K562 (cell line): ENCODE data around the gene FEM1B. TPM values are rescaled to one million over a fixed set of nuclear protein-coding genes. Genes with fewer than 3 reads are reported as not detected.

ENCODE experiments used
- ATAC-seq: fragments of 200-7000 bp; cut with Tn5 transposase; 3 replicates; pipeline ENCODE4 v1.9.1; 2020; ENCODE audit warnings: moderate library complexity
- BruUV-seq: library from RNA; stranded (reverse); fragments of 400-500 nt; replicated peaks from 2 replicates; lab custom pipeline; 2021; lab: Mats Ljungman, UMichigan
- CTCF ChIA-PET: fragments of 300-600 bp; formaldehyde crosslinking; extraction: SDS; loops from one replicate; lab custom pipeline; 2021; ENCODE audit warnings: low intra/inter-chr PET ratio; lab: Yijun Ruan, JAX
- POLR2A ChIA-PET: fragments of 300-600, 350-650 bp; sonication (Branson Sonifier 250); formaldehyde crosslinking; extraction: SDS; loops from one replicate; lab custom pipeline; 2021; ENCODE audit warnings: antibody characterized with exemption, inconsistent platforms; lab: Yijun Ruan, JAX
- DNase-seq, 4 experiments: peaks; one replicate each; pipeline versions ENCODE4 v3.0.0 to v3.0.0-alpha.2; 2011 to 2018; ENCODE audit warnings: low spot score in 3 of 4, mixed read lengths in 3 of 4; ENCODE audit errors: extremely low read depth in 1 of 4
- FAIRE-seq: peaks from 2 replicates; lab custom pipeline; 2011; peaks lifted over from hg19 to GRCh38; lab: Jason Lieb, UNC
- H2AFZ ChIP-seq: 2 replicates; pipeline ENCODE4 v1.6.0; 2011; ENCODE audit warnings: low read depth, low read length, control low read depth, inconsistent platforms
- H3K27ac ChIP-seq: fragments of 200-600 bp; 3 replicates; pipeline ENCODE4 v1.8.0; 2011; ENCODE audit warnings: low read depth, mild to moderate bottlenecking, control low read depth, inconsistent platforms, low read length, moderate library complexity, mixed read lengths; ENCODE audit errors: extremely low read depth
- H3K27me3 ChIP-seq, 2 experiments: fragments of 300-600 bp in 1 of 2; 2 replicates in 1 of 2; 3 replicates in 1 of 2; pipeline versions ENCODE4 v1.6.0 to v1.8.0; 2011; ENCODE audit warnings: inconsistent platforms in 2 of 2, low read length in 2 of 2, mild to moderate bottlenecking in 1 of 2, mixed read lengths in 1 of 2, moderate library complexity in 1 of 2; ENCODE audit not compliant: control insufficient read depth in 2 of 2, insufficient read depth in 2 of 2
- H3K36me3 ChIP-seq: fragments of 300-600 bp; 3 replicates; pipeline ENCODE4 v1.8.0; 2011; ENCODE audit warnings: mild to moderate bottlenecking, low read length, inconsistent platforms; ENCODE audit not compliant: control insufficient read depth, insufficient read depth
- H3K4me1 ChIP-seq, 2 experiments: fragments of 200-600 bp in 1 of 2; replicated peaks in 1 of 2; 2 replicates in 1 of 2; 3 replicates in 1 of 2; pipeline versions ENCODE4 v1.5.1 to v1.8.0; 2011; ENCODE audit warnings: inconsistent platforms in 2 of 2, low read length in 2 of 2, mild to moderate bottlenecking in 1 of 2, mixed read lengths in 1 of 2, moderate library complexity in 1 of 2; ENCODE audit not compliant: control insufficient read depth in 2 of 2, insufficient read depth in 2 of 2
- H3K4me2 ChIP-seq: 2 replicates; pipeline ENCODE4 v1.6.1; 2011; ENCODE audit warnings: low read length, control low read depth, inconsistent platforms, mixed read lengths; ENCODE audit not compliant: insufficient read depth
- H3K4me3 ChIP-seq: fragments of 200-600 bp; sonication (generic), shearing (Covaris generic); 2 replicates; pipeline ENCODE4 v1.5.1; 2016; ENCODE audit warnings: control low read depth, inconsistent platforms
- H3K79me2 ChIP-seq: fragments of 200-600 bp; 3 replicates; pipeline ENCODE4 v1.8.0; 2011; ENCODE audit warnings: low read length, inconsistent platforms; ENCODE audit not compliant: control insufficient read depth, insufficient read depth
- H3K9ac ChIP-seq, 2 experiments: 2 replicates each; pipeline versions ENCODE4 v1.6.0 to v1.6.1; 2011; ENCODE audit warnings: low read depth in 2 of 2, low read length in 2 of 2, control low read depth in 1 of 2, inconsistent platforms in 1 of 2, mild to moderate bottlenecking in 1 of 2, mixed read lengths in 1 of 2; ENCODE audit not compliant: insufficient read depth in 1 of 2
- H3K9me1 ChIP-seq: one replicate; pipeline ENCODE4 v1.6.0; 2011; ENCODE audit warnings: inconsistent platforms, mild to moderate bottlenecking, low read length, moderate library complexity; ENCODE audit not compliant: control insufficient read depth, insufficient read depth
- H3K9me3 ChIP-seq: replicated peaks from 2 replicates; pipeline ENCODE4 v1.5.1; 2011; ENCODE audit warnings: low read depth, low read length, inconsistent platforms; ENCODE audit not compliant: control insufficient read depth, insufficient read depth
- H4K20me1 ChIP-seq: replicated peaks from 2 replicates; pipeline ENCODE4 v1.6.1; 2011; ENCODE audit warnings: low read length, inconsistent platforms, mixed read lengths; ENCODE audit not compliant: control insufficient read depth, insufficient read depth
- BHLHE40 ChIP-seq: IDR thresholded peaks from 2 replicates; pipeline ENCODE4 v1.6.1; 2011; ENCODE audit warnings: low read length, improper control_type of control experiment
- DACH1 ChIP-seq: fragments of 450-650 bp; IDR thresholded peaks from 2 replicates; pipeline ENCODE4 v1.6.1; 2018; ENCODE audit not compliant: partially characterized antibody
- NCOR1 ChIP-seq: fragments of 450-650 bp; IDR thresholded peaks from 2 replicates; pipeline ENCODE4 v1.6.1; 2016; ENCODE audit warnings: mild to moderate bottlenecking, moderate library complexity
- NUFIP1 ChIP-seq: fragments of 450-650 bp; IDR thresholded peaks from 2 replicates; pipeline ENCODE4 v1.6.1; 2018; ENCODE audit not compliant: partially characterized antibody
- SP1 ChIP-seq: sonication (generic); formaldehyde crosslinking; IDR thresholded peaks from 2 replicates; pipeline ENCODE4 v1.8.1; 2022; ENCODE audit warnings: mild to moderate bottlenecking, missing genetic modification reagents
- TAL1 ChIP-seq: fragments of 450-650 bp; IDR thresholded peaks from 2 replicates; pipeline ENCODE4 v1.6.1; 2016; ENCODE audit warnings: mild to moderate bottlenecking
- TFAM ChIP-seq: fragments of 250-450 bp; sonication (Bioruptor Pico); conservative IDR thresholded peaks from 2 replicates; pipeline ENCODE4 v1.5.0; 2021; ENCODE audit warnings: mild to moderate bottlenecking, moderate library complexity
- TFAP4 ChIP-seq: sonication (generic); formaldehyde crosslinking; IDR thresholded peaks from 2 replicates; pipeline ENCODE4 v1.8.0; 2022; ENCODE audit warnings: missing genetic modification reagents, mild to moderate bottlenecking, moderate library complexity, borderline replicate concordance
- WGBS: fragments of 100-300 bp; shearing (Covaris generic); methylation state at CpG from one replicate; pipeline ENCODE4 v1.1.6; 2016; ENCODE audit warnings: low coverage, mixed read lengths; ENCODE audit not compliant: insufficient coverage; ENCODE audit errors: missing lambda C conversion rate; 5-methylcytosine and 5-hydroxymethylcytosine counted together
- in situ Hi-C: fragments of 300-500 bp; cut with MboI; formaldehyde crosslinking; loops from 4 replicates; pipeline ENCODE4 v1.15.0; 2018; ENCODE audit warnings: inconsistent platforms, mixed read lengths
- intact Hi-C: fragments of 100-400 bp; cut with micrococcal nuclease; formaldehyde crosslinking; loops from 2 replicates; pipeline ENCODE4 v1.14.2; 2022
- polyA plus RNA-seq, 8 experiments: library from polyadenylated mRNA; depleted of rRNA in 4 of 8; stranded (reverse) in 5 of 8; unstranded in 3 of 8; fragments of >200 nt; fragmentation: Nextera tagmentation in 2 of 8; fragmentation: Illumina TruSeq in 1 of 8; extraction: Ambion mirVana in 2 of 8; extraction: Trizol in 1 of 8; gene quantifications; 2 replicates each; pipeline versions ENCODE4 v1.2.1 to v1.2.3, GENCODE V29; 2011 to 2014; ENCODE audit warnings: inconsistent platforms in 1 of 8, missing spikeins in 1 of 8
- total RNA-seq, 7 experiments: library from RNA; depleted of rRNA in 6 of 7; stranded (reverse); fragments of >200 nt in 6 of 7; fragmentation: Illumina TruSeq in 2 of 7; extraction: Trizol in 2 of 7; gene quantifications; 2 replicates each; pipeline versions ENCODE4 v1.2.1 to v1.2.3, GENCODE V29; 2011 to 2021; ENCODE audit warnings: low replicate concordance in 1 of 7

Gene FEM1B
- total and polyA plus RNA-seq, 9 of the 15 experiments (the other 6 are each of a cell fraction or from before 2014, with no cell fraction given): 5.9 to 61.6 (median 20.1) TPM

GRCh38 chr15:68258692-68259091 lies 18.9 kb upstream of the FEM1B start:
- peaks cover 0 to 11% of the 10 kb centered on the region in 2 experiments; a peak in 2 of 5 replicates for H3K4me1 ChIP-seq
- POLR2A ChIA-PET: interaction anchor here (1.5 kb wide), 1 partner anchor 19 kb away, joined by 4 read pairs; the partner anchor contains the start of gene FEM1B
- DNase-seq (no peak), ATAC-seq (no peak), FAIRE-seq (no peak)
- H3K27ac ChIP-seq: no peak overlapping the region
- CTCF ChIA-PET: no interaction called here
- H3K9me3 ChIP-seq: no peaks in the 10 kb centered on the region; the same call in 1 of the 2 replicates
- TF ChIP-seq NCOR1: no peak
- no peak for TF ChIP-seq TFAM
- TF ChIP-seq TFAP4: no peak
- no peak for TF ChIP-seq TAL1
- TF ChIP-seq NUFIP1: no peak
- no peak for TF ChIP-seq DACH1
- no peak for TF ChIP-seq BHLHE40
- TF ChIP-seq SP1 (CRISPR knock-in tag): no peak
- intact Hi-C loops: no loop called here
- no TSS peak for BruUV-seq
- H4K20me1 ChIP-seq: no peaks in the 10 kb centered on the region
- in situ Hi-C loops: no loop called here
- no peak overlapping the region for H3K9ac ChIP-seq
- H3K79me2 ChIP-seq: no peaks in the 10 kb centered on the region
- H3K9me1 ChIP-seq: no peaks in the 10 kb centered on the region
- peaks cover 30 to 44% of the 10 kb centered on the region in 2 experiments for H3K27me3 ChIP-seq
- H3K4me3 ChIP-seq: no peak overlapping the region
- no peak overlapping the region for H3K4me2 ChIP-seq
- H2AFZ ChIP-seq: no peak overlapping the region
- no peaks in the 10 kb centered on the region for H3K36me3 ChIP-seq
- 2% methylated on average over 3 of the region's 4 CpGs for WGBS
